Activated T-cell treated with anti-CD3 and anti-CD28 coated beads, Interleukin-2, amount 50 U/mL, for 48 hours (primary cell): ENCODE results near the gene GPR82.
"Not testable (repeated sequence)": the region's sequence is repeated elsewhere in the genome, so short reads cannot be mapped to it uniquely, and the experiment has no call there.

Experiments used
- DNase-seq, 2 experiments: peaks; one replicate each; pipeline ENCODE4 v3.0.0-alpha.2; 2020

Gene GPR82

GRCh38 chrX:41719610-41720009 lies 4.4 kb upstream of the GPR82 start:
- not testable (repeated sequence) for DNase-seq

DNA sequence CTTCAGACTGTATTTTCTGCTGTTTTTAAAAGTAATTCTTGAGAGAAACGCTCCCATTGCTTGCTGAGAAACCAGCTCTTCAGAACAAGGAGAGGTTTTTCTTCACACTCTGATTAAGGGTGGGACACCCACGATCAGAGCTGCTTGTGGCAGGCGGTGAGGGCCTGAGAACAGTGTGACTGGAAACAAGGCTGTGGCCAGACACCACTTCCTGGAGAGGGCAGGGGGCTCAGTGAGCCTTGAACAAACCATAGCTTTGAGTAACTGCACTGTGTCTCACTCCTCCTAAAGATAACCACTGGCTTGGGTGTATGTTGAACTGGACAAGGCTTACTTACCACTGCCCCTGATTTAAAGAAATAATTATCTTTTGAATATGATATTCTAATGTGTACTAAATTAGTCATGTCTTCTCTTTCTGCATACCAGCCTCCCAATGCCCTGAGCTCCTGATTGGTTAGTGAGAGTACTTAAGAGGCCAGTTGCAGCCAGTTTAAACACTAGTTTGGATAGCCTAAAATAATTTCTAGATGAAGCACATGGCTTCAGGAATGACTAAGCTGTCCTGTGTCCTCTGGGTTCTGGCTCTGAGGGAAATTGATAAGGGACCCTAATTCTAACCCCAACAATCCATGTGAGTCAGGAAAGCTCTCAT lies 3.7 kb upstream of the GPR82 start:
- DNase-seq: peak; percentile 44 to 60

GRCh38 chrX:41721590-41721989 lies 2.4 kb upstream of the GPR82 start:
- no peak for DNase-seq

- DNase-seq: no peak
Observed at GRCh38 chrX:41722214-41722613, 1.8 kb upstream of the GPR82 start.

DNA sequence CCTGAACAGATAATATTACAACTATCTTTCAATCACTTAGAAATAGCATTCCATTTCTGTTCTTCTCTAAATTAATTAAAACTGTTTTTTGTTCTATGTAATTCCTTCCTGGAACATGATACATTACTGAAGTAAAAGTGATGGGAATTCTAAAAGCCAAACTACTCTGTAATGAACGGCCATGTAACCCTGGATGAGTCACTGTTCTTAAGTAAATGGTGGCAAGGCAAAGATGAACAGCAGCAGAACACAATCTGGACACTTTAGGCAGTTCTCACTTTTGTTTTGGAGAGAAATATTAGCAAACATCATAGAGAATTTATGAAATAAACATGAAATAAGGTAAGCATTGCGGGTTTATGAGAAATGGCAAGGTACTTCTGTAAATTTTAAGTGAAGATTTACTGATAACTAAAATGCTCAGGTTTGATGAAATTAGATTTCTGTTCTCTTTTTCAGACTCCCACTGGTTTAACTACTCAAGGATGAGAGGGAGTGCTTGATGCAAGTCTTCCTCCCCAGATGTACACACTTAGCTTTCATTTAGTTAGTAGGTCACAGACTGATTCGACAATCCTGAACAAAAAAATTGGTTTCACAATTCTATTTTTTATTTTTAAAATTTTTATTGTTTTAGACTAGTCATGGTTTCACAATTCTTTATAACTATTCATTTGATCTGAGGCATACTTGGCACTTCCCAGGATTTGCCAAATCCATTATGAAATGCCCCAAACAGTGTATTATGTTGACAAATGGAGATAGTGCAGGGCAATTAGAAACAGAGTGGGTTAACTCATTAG lies 964 bp upstream of the GPR82 start:
- no peak for DNase-seq

DNA sequence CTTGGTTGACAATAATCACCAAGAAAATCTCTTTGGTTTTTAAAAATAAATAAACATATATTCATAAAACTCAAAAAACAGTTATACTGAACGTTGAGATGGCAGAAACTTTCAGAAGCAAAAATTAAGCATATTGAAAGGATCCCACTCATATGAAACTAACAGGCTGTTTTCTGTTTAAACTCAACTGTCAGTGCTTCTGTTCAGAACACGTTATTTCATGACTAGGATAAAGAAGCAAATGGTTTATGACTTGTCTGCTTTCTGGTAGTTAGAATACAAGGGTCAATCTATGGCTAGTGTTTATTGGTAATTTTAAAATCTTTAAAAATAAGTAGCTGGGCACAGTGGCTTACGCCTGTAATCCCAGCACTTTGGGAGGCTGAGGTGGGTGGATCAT lies 4.1 kb downstream of the GPR82 start:
- no peak for DNase-seq

DNA sequence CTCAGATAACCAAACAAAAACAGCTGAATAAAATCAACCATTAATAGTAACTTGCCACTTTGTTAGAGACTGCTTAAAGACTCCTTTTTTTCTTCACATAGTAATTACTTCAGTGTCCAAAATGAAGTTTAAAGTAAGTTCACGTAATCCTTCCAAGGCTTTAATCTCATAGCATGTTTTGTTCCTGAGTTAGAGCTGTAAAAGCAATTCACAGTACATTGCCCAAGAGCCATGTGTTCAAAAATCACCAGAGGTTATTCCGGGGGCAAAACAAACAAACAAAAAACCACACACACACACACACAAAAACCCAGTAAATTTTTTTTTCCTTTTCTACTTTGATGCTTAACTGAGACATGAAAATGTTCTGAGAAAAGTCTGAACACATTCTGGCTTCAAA lies 6.1 kb downstream of the GPR82 start:
- no peak for DNase-seq

DNA sequence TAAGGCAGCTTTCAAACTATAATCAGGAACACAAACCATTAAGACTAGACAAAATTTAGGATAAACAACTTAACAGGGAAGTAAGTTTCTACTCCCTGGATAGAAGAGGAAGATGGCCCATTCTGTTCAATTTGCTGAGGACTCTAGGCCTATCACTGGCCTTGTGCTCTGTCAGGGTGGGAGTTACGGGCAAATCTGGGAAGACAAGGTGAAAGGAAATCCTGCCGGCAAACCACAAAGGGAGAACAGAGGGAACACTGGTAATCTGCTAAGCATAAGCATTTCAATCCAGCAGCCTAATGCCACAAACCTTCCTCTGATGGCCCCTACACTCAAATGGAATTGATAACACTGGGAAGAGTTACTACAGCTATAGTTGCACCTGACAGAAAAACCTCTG lies 8.3 kb downstream of the GPR82 start:
- DNase-seq: no peak

- DNase-seq: no peak
Observed at GRCh38 chrX:41733939-41734338, 10.0 kb downstream of the GPR82 start.

- DNase-seq: no peak
Observed at GRCh38 chrX:41734530-41734929, 10.5 kb downstream of the GPR82 start.

- DNase-seq: peak in 1 of 2 experiments; percentile 29
Observed at GRCh38 chrX:41737065-41737464, 13.1 kb downstream of the GPR82 start.

DNA sequence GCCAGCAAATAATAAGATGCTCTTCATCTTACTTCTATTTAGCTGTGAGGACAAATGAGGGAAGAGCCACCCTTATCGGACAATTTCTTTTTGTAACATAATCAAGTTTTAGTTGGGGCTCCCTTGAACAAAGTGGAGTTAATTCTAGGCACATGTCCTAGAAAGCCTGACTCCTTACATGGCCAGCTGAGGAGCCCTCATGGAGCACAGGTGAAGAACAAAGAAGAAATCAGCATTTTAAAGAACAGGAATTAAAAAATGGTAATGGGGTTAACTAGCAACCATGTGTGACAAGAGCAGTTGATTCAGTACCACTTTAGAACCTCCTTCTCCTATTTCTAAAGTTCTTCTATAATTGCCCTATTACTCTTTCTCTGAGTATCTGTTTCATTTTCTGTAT lies 15.9 kb downstream of the GPR82 start:
- no peak for DNase-seq

DNA sequence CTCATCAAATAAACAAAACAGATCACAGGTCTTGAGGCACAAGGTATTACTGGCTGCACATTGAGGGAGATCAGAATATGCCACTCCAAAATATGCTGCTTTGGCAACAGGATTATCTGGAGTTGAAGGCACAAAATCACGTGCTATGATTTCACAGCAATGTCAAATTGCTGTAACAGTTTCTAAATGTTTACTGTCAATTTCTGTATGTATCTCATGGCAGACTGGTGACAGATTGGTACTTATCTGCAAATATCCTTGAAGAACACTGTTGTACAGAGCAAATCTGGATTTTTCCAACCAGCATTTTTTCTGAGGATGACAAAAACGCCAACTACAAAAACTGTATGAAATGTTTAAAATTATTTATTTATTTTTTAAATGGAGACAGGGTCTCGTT lies 26.7 kb downstream of the GPR82 start:
- DNase-seq: no peak

DNA sequence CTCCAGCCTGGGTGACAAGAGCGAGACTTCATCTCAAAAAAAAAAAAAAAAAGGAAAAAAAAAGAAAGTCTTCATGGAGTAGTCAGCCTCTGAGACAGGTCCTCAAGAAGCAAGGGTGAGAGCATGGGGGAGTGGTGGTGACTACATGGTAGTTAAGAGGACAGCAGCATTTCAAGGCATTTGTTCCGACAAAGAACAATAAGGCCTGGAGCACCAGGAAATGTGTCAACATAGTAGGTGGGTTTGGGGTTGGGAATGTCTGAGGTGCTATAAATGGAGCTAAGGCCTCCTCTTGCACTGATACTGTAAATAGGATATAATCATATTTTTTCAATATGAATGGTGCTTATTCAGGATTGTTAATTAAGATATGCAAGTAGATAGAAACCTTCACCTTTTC lies 34.4 kb downstream of the GPR82 start:
- no peak for DNase-seq

DNA sequence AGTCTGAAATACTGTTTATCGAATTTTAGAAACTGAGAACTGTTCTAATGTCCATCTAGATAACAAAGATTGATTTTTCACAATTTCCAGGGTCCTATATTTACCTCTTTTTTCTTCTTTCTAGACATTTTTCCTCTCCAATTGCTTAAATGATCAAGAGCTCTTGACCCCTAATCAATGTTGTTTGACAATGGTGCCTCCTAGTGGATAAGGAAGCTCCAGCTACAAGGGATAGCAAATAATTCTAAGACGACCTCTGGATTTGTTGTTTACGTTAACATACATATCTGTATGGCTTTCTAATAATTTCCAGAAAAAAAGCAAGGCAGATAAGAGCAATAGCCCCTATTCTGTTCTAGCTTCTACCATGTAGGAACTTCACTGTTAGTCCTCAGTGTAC lies 35.8 kb downstream of the GPR82 start:
- no peak for DNase-seq

DNA sequence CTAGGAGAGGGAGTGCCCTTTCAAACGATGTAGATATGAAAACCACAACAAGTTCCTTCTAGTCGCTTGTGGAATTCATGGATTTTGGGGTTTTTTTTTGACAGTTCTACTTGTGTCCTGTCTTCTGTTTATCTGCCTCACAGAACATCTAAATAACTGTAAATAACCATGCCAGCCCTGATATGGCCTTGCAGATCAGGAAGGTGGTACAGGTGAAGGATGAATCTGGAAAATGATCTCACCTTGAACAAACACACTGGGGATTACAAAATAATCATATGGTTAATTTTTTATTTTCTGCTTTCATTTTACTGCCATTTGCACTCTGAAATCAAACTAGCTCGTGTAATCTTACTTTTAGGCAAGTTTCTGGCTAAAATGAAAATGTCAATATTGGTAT lies 37.2 kb downstream of the GPR82 start:
- no peak for DNase-seq

DNA sequence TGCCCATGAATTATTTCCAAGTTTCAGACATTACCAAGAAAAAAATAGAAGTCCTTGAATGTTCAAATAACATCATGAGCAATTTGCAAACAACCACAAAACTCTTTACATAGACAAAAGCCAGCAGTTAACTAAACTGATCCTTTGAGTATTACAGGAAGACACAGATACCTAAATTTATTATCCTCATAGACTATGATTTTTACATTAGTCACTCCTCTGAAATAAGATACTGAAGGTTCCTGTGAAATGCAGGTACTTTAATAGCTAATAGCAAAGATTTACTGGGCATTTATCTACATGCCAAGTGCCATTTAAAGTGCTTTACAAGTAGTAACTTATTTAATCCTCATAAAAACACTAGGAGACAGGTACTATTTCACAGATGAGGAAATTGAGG lies 37.7 kb downstream of the GPR82 start:
- DNase-seq: no peak

DNA sequence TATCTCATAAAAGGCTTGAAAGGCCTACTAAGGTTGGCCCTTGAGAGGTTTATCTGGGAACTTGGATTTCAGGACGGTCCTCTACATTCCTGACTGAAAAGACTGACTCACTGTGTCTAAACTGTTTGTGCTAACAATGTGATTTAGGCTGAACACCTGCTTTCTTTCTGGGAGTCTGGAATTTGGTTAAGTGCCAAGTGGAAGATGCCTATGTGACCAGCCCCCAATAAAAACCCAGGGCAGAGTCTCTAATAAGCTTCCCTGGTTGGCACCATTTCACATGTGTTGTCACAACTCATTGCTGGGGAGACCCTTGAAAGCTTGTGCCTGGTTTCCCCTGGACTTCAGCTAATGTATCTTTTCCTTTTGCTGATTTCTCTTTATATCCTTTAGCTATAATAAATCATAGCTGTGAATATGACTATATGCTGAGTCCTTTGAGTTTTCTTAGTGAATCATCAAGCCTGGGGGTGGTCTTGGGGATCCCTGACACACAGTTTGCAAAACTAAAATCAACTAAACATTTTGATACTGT lies 55.1 kb downstream of the GPR82 start:
- no peak for DNase-seq
